HUES6 (cell line): ENCODE results near the gene KRABD2.

ENCODE experiments used
- H3K27ac ChIP-seq: 2 replicates; pipeline ENCODE4 v1.7.0; 2013; ENCODE audit warnings: low read depth, mild to moderate bottlenecking, low read length, inconsistent platforms
- H3K27me3 ChIP-seq: 2 replicates; pipeline ENCODE4 v1.6.1; 2013; ENCODE audit warnings: low read length; ENCODE audit not compliant: control insufficient read depth, insufficient read depth
- H3K36me3 ChIP-seq: 2 replicates; pipeline ENCODE4 v1.6.1; 2013; ENCODE audit warnings: low read length; ENCODE audit not compliant: control insufficient read depth, insufficient read depth
- H3K4me1 ChIP-seq: 2 replicates; pipeline ENCODE4 v1.6.1; 2013; ENCODE audit warnings: low read length; ENCODE audit not compliant: control insufficient read depth, insufficient read depth
- H3K4me3 ChIP-seq: 2 replicates; pipeline ENCODE4 v1.5.1; 2013; ENCODE audit warnings: low read depth, low read length
- H3K9ac ChIP-seq: one replicate; pipeline ENCODE4 v1.6.1; 2013; ENCODE audit warnings: mild to moderate bottlenecking, low read length
- H3K9me3 ChIP-seq: 2 replicates; pipeline ENCODE4 v1.6.1; 2013; ENCODE audit warnings: low read depth, low read length; ENCODE audit not compliant: control insufficient read depth, insufficient read depth

KRABD2 gene

DNA sequence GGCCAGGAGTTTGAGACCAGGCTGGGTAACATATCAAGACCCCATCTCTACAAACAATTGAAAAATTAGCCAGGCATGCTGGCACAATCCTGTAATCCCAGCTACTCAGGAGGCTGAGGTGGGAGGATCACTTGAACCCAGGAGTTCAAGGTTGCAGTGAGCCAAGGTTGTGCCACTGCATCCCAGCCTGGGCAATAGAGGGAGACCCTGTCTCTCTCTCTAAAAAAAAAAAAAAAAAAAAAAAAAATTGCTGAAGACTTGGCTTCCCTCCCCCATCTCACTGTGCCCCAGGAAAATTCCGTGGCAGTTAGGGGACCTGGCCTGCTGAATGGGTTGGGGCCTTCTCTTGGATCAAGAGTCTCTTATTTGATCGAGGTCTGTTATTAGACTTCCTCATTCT is 37.0 kb downstream of the KRABD2 start, which contains the start of gene ODF4:
Gene ODF4 (plus strand): TSS at position 301 of the 400 bp plus-strand sequence. CDS start 212 bp downstream, outside the sequence.
- no peak within 1 kb of the TSS for H3K27ac ChIP-seq
- H3K9me3 ChIP-seq: no peaks in the 10 kb centered on the region
- peaks cover 18% of the 10 kb centered on the region for H3K4me1 ChIP-seq
- H3K9ac ChIP-seq: no peak within 1 kb of the TSS
- no peaks in the 10 kb centered on the region for H3K36me3 ChIP-seq
- H3K27me3 ChIP-seq: no peaks in the 10 kb centered on the region
- no peak within 1 kb of the TSS for H3K4me3 ChIP-seq

- Histone ChIP-seq H3K4me3 (no peak overlapping the region), H3K9me3 (no peaks in the 10 kb centered on the region), H3K36me3 (no peaks in the 10 kb centered on the region), H3K27ac (no peak overlapping the region), H3K27me3 (no peaks in the 10 kb centered on the region), H3K4me1 (peaks cover 18% of the 10 kb centered on the region), H3K9ac (no peak overlapping the region)
Observed at GRCh38 chr17:8338753-8339140, 37.8 kb downstream of the KRABD2 start.

- Histone ChIP-seq H3K9me3 (no peaks in the 10 kb centered on the region), H3K36me3 (no peaks in the 10 kb centered on the region), H3K9ac (no peak overlapping the region), H3K4me1 (peaks cover 18% of the 10 kb centered on the region), H3K4me3 (no peak overlapping the region), H3K27ac (no peak overlapping the region), H3K27me3 (no peaks in the 10 kb centered on the region)
Observed at GRCh38 chr17:8337802-8338752, 38.4 kb downstream of the KRABD2 start.

DNA sequence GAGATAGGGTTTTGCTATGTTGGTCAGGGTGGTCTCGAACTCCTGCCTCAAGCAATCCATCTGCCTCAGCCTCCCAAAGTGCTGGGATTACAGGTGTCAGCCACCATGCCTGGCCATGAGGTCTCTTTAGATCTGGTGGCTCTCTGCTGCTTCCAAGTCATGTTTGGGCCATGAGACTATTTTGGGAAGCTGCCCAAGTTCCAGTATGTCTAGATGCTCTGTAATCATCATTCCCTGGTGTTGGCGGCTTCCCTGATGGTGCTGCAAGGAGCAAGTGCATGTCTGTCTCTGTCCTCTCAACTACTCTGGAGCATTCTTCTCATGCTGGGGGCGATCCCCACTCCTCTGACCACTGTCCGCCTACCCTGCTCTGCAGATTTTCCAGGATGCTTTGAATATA is 43.2 kb downstream of the KRABD2 start:
- H3K9me3 ChIP-seq: no peaks in the 10 kb centered on the region
- H3K27ac ChIP-seq: no peak overlapping the region
- peaks cover 7% of the 10 kb centered on the region for H3K4me1 ChIP-seq
- H3K27me3 ChIP-seq: no peaks in the 10 kb centered on the region
- no peaks in the 10 kb centered on the region for H3K36me3 ChIP-seq
- H3K4me3 ChIP-seq: no peak overlapping the region
- no peak overlapping the region for H3K9ac ChIP-seq

GRCh38 chr17:8332688-8333087 is 43.8 kb downstream of the KRABD2 start:
- H3K4me3 ChIP-seq: no peak overlapping the region
- no peaks in the 10 kb centered on the region for H3K36me3 ChIP-seq

GRCh38 chr17:8332128-8332527 is 44.4 kb downstream of the KRABD2 start:
- Histone ChIP-seq H3K9ac (no peak overlapping the region), H3K4me1 (peaks cover 3% of the 10 kb centered on the region; the same call in 1 of the 2 replicates), H3K4me3 (no peak overlapping the region), H3K27me3 (peaks cover 9% of the 10 kb centered on the region), H3K36me3 (no peaks in the 10 kb centered on the region), H3K9me3 (no peaks in the 10 kb centered on the region), H3K27ac (no peak overlapping the region)

More at GRCh38 chr17:8332688-8333087, 43.8 kb downstream of the KRABD2 start:
- H3K27me3 ChIP-seq: peaks cover 3% of the 10 kb centered on the region
- no peaks in the 10 kb centered on the region for H3K9me3 ChIP-seq
- H3K9ac ChIP-seq: no peak overlapping the region
- 0 out of 2 replicates have a peak, but pooled peaks cover 1% of the 10 kb centered on the region for H3K4me1 ChIP-seq
- H3K27ac ChIP-seq: no peak overlapping the region

- peak overlapping the region; percentile 85 for H3K4me3 ChIP-seq
- H3K36me3 ChIP-seq: no peaks in the 10 kb centered on the region
- peaks cover 30% of the 10 kb centered on the region for H3K27me3 ChIP-seq
- peaks cover 4% of the 10 kb centered on the region; the same call in 1 of the 2 replicates for H3K4me1 ChIP-seq
- peak overlapping the region; percentile 33 for H3K9ac ChIP-seq
- H3K9me3 ChIP-seq: no peaks in the 10 kb centered on the region
- no peak overlapping the region for H3K27ac ChIP-seq
Observed at GRCh38 chr17:8327303-8327649, 49.2 kb downstream of the KRABD2 start.
